Progenitor cell of endocrine pancreas (in vitro differentiated cells): ENCODE data around the gene TRMT1L. TPM values are rescaled to one million over a fixed set of nuclear protein-coding genes. Genes with fewer than 3 reads are reported as not detected.
"Not testable (repeated sequence)": the region's sequence is repeated elsewhere in the genome, so short reads cannot be mapped to it uniquely, and the experiment has no call there.

ENCODE experiments used
- DNase-seq: peaks from one replicate; pipeline ENCODE4 v3.0.0; 2021; ENCODE audit warnings: low spot score; ENCODE audit not compliant: unreplicated experiment
- H3K27ac Mint-ChIP-seq: 2 replicates; pipeline ENCODE4 v1.8.0; 2021; ENCODE audit warnings: mild to moderate bottlenecking, moderate library complexity, mixed read lengths
- H3K27me3 Mint-ChIP-seq: 2 replicates; pipeline ENCODE4 v1.8.0; 2021; ENCODE audit warnings: mixed read lengths
- H3K36me3 Mint-ChIP-seq: 2 replicates; pipeline ENCODE4 v1.8.0; 2022; ENCODE audit warnings: mixed read lengths; ENCODE audit not compliant: insufficient read depth
- H3K4me1 Mint-ChIP-seq: 2 replicates; pipeline ENCODE4 v1.8.0; 2021; ENCODE audit warnings: low read depth, mixed read lengths
- H3K4me3 Mint-ChIP-seq: 2 replicates; pipeline ENCODE4 v1.8.0; 2021; ENCODE audit warnings: low read depth, mild to moderate bottlenecking, moderate library complexity, mixed read lengths
- H3K9me3 Mint-ChIP-seq: 2 replicates; pipeline ENCODE4 v1.8.0; 2021; ENCODE audit warnings: low read depth, mixed read lengths
- CTCF ChIP-seq: fragments of 200-600 bp; sonication (generic); IDR thresholded peaks from one replicate; pipeline ENCODE4 v1.5.0; 2021; ENCODE audit warnings: antibody characterized with exemption, mild to moderate bottlenecking; ENCODE audit not compliant: unreplicated experiment
- long read RNA-seq: library from polyadenylated mRNA; unstranded; transcript quantifications from one replicate; pipeline ENCODE4 v2.0.0, GENCODE V29; 2020
- total RNA-seq: library from RNA; stranded (reverse); gene quantifications from 2 replicates; pipeline ENCODE4 v1.2.1, GENCODE V29; 2021

Gene TRMT1L, protein sequence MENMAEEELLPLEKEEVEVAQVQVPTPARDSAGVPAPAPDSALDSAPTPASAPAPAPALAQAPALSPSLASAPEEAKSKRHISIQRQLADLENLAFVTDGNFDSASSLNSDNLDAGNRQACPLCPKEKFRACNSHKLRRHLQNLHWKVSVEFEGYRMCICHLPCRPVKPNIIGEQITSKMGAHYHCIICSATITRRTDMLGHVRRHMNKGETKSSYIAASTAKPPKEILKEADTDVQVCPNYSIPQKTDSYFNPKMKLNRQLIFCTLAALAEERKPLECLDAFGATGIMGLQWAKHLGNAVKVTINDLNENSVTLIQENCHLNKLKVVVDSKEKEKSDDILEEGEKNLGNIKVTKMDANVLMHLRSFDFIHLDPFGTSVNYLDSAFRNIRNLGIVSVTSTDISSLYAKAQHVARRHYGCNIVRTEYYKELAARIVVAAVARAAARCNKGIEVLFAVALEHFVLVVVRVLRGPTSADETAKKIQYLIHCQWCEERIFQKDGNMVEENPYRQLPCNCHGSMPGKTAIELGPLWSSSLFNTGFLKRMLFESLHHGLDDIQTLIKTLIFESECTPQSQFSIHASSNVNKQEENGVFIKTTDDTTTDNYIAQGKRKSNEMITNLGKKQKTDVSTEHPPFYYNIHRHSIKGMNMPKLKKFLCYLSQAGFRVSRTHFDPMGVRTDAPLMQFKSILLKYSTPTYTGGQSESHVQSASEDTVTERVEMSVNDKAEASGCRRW
- total RNA-seq = 23.4 and 30.6 TPM in 2 replicates
- long read RNA-seq, full-length matches to known transcripts = 11 of 21 reads
- long read RNA-seq, partial matches to known transcripts = 8 of 21 reads
- long read RNA-seq, other reads (novel, unspliced or antisense) = 2 of 21 reads

DNA sequence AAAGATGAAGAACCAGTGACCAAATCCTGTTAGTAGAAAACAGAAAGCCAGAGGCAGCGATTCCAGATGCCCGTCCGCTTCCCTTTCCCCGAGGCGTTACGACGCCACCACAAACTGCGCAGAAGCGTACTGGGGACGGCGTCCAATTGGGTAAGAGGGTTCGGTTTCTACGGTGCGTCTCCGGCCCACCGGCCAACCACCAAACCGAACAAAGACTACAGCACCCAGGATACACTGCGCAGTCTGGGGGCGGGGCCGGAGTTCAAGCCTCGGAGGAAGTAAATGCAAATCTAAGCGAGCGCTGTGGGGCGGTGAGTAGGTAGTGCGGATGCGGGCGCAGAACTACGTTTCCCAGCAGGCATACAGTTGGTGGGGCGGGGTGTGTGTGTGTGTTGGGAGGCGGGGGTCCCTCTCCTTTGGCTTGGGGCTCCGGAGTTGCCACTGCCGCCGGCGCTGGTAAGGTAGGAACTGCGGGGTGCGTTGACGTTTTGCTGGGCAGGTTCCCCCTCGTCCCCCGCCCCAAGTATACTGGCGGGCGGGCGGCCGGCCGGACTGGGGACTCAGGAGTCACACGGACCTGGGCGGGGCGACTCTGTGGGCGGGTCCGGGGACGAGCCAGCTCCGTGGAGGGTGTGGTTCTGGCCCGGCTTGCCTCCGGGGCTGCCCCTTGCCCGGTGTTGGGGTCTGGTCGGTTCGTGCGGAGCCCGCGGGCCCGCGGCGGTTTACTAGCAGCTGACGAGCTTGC, at the start of gene TRMT1L, which contains the start of gene SWT1:
TSS of gene TRMT1L (minus strand) at position 100 of the 745 bp plus-strand sequence. CDS start 241 bp downstream, outside the sequence.
TSS of gene SWT1 (plus strand) at position 314 of the 745 bp plus-strand sequence. CDS start 3,675 bp downstream, outside the sequence.
- Mint-ChIP-seq H3K27ac (peak within 1 kb of the TSS; percentile 99), H3K27me3 (no peaks in the 10 kb centered on the region), H3K9me3 (no peaks in the 10 kb centered on the region), H3K36me3 (no peaks in the 10 kb centered on the region), H3K4me1 (peaks cover 29% of the 10 kb centered on the region), H3K4me3 (peak within 1 kb of the TSS; percentile 98)
- peak; percentile 93 for DNase-seq
- TF ChIP-seq CTCF = no peak

GRCh38 chr1:185200889-185201288, 44.1 kb upstream of the TRMT1L start:
- Mint-ChIP-seq H3K27me3 (no peaks in the 10 kb centered on the region), H3K4me3 (no peak overlapping the region), H3K27ac (no peak overlapping the region), H3K9me3 (peaks cover 23% of the 10 kb centered on the region), H3K4me1 (peaks cover 2% of the 10 kb centered on the region), H3K36me3 (peaks cover 35% of the 10 kb centered on the region)
- DNase-seq = no peak
- no peak for TF ChIP-seq CTCF

- Mint-ChIP-seq H3K9me3 (peaks cover 23% of the 10 kb centered on the region), H3K36me3 (peaks cover 42% of the 10 kb centered on the region)
- not testable (repeated sequence) for H3K27me3 Mint-ChIP-seq, H3K4me3 Mint-ChIP-seq, H3K4me1 Mint-ChIP-seq, DNase-seq, H3K27ac Mint-ChIP-seq
Measured at GRCh38 chr1:185198712-185199111, 42.0 kb upstream of the TRMT1L start.

DNA sequence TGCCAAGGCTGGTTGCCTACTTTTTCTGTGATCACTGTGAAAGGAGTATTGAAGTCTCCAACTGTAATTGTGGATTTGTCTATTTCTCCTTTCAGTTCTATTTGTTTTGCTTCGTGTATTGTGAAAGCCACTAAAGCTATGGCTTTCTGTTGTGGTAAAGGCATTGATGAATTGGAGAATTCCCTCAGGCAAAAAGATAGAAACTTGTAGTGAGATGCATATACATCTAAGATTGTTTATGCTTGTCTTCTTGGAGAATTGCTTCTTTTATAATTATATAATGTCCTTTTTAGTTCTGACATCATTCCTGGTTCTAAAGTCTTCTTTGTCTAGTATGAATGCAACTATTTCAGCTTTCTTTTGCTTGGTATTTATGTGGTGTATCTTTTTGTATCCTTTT, 37.0 kb upstream of the TRMT1L start:
- no peak for DNase-seq
- Mint-ChIP-seq H3K9me3 (peaks cover 17% of the 10 kb centered on the region), H3K36me3 (peaks cover 38% of the 10 kb centered on the region), H3K4me1 (no peaks in the 10 kb centered on the region), H3K27ac (no peak overlapping the region), H3K27me3 (no peaks in the 10 kb centered on the region), H3K4me3 (no peak overlapping the region)
- TF ChIP-seq CTCF = no peak

- peak overlapping the region; percentile 31 for H3K4me3 Mint-ChIP-seq
- no peaks in the 10 kb centered on the region for H3K27me3 Mint-ChIP-seq
- peak; percentile 12 for DNase-seq
- H3K36me3 Mint-ChIP-seq = peaks cover 14% of the 10 kb centered on the region
- H3K9me3 Mint-ChIP-seq = no peaks in the 10 kb centered on the region
- peaks cover 2% of the 10 kb centered on the region for H3K4me1 Mint-ChIP-seq
- peak; percentile 72 for TF ChIP-seq CTCF
- peak overlapping the region; percentile 39 for H3K27ac Mint-ChIP-seq
Measured at GRCh38 chr1:185170291-185170848, 13.6 kb upstream of the TRMT1L start.
